HUDEP-2 (cell line): Measurements from ENCODE around the gene BTBD6.

Experiments
- DNase-seq, 76 experiments: peaks; one replicate each; lab custom pipeline; 2025; ENCODE audit not compliant: unreplicated experiment in 76 of 76; lab: John Stamatoyannopoulos, UW

BTBD6 gene

DNA sequence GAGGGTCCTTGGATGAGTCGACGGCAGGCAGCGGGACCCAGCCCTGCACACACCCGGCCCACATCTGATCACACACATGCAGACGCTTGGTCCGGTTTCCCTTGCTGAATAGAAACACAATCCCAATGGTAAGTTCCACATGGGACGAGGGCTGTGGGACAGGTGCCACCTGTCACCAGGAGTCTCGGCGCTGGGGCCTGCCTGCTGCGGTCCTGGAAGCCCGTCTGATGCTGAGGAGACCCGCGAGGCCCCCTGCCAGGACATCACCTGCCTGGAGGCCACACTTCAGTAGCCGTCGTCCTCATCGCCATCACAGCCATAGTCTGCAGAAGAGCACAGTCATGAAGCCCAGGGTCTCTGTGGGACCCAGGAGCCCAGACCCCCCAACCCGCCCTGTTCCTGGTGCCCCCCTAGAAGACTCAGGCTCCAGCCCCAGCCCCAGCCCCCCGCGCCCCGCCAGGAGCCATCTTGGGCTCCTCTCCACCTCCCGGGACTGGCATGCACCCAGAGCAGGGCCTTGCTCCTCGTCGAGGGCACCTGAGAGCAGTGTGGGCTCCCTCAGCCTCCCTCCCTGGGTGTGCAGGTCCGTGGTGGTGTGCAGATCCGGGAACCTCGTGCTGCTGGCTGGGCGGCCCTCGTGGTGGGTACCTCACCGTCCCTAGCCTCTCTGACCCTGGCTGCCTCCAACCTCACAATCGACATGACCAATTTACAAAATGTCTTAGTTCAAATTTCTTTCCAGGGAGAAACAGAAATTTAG lies 37.9 kb upstream of the BTBD6 start:
- no peak for DNase-seq

DNA sequence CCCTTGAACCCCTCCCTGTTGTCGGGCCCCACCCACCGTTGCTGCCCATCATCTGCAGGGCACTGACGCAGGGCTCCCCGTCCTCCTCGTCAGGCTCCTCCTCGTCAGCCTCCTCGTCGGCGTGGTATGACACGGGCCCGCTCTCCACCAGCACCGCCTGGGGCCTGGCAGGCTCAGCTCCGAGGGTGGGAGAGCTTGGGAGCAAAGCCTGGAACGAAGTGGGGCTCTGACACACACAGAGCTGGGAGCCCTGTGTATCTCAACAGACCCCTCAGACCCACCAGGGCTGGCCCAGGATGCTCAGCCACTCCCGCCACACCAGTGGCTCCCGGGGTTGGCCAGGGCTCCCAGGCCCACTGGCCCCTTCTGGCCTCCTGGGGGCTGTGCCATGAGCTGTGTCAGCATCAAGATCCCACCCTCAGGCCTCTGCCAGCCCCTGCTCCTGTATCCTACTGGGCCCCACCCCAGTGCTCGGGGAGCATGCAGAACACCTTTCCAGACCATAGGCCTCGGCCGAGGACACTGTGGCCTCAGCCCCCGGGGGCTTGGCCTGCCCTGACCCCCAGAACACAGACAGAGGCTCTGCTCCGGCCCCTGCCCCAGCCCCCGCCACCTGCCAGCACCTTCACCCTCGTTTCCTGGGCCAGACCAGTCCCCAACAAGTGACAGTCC lies 37.1 kb upstream of the BTBD6 start:
- DNase-seq = no peak

- no peak for DNase-seq
Measured at GRCh38 chr14:105211758-105212089, 36.6 kb upstream of the BTBD6 start.

DNA sequence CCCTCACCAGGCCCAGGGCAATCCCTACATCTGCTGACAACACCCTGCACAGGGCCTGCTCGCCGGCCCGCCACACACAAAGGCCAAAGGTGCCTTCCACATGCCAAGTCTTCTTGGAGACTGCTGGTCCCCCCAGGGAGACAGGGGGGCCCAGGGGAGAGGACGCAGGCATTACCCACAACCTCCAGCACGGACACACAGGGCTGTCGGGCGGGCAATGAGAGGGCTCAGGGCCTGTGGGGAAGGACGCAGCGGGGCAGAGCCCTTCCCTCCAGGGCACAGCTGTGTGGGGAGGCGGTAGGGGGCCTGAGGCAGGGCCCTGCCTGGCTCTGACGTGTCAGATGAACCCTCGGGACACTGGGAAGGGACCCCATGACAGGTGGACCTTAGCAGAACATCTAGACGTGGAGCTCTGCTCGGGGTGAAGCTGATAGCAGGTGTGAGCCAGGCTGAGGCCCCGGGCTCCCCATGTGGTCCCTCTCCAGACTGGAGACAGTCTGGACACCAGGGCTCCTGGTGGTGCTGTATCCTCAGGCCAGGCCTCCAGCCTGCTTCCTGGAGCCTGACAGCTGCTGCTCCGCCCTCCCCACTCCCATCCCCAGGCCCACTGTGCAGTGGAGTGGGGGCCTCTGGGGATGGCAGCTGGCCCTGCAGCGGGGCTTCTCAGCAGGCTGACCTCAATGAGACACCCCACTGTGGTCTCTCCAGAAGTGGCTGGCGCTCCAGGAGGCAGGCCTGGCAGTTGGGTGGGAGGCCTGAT lies 35.6 kb upstream of the BTBD6 start:
- no peak for DNase-seq

GRCh38 chr14:105213361-105213760 lies 35.0 kb upstream of the BTBD6 start:
- DNase-seq = no peak

GRCh38 chr14:105214324-105214915 lies 33.9 kb upstream of the BTBD6 start:
- no peak for DNase-seq

DNA sequence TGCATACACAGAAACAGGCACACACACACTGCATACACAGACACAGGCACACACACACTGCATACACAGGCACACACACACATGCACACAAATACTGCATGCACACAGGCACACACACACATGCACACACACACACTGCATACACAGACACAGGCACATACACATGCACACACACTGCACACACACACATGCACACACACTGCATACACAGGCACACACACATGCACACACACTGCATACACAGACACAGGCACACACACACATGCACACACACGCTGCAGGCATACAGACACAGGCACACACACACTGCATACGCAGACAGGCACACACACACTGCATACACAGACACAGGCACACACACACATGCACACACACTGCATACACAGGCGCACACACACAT lies 32.7 kb upstream of the BTBD6 start:
- DNase-seq = no peak

DNA sequence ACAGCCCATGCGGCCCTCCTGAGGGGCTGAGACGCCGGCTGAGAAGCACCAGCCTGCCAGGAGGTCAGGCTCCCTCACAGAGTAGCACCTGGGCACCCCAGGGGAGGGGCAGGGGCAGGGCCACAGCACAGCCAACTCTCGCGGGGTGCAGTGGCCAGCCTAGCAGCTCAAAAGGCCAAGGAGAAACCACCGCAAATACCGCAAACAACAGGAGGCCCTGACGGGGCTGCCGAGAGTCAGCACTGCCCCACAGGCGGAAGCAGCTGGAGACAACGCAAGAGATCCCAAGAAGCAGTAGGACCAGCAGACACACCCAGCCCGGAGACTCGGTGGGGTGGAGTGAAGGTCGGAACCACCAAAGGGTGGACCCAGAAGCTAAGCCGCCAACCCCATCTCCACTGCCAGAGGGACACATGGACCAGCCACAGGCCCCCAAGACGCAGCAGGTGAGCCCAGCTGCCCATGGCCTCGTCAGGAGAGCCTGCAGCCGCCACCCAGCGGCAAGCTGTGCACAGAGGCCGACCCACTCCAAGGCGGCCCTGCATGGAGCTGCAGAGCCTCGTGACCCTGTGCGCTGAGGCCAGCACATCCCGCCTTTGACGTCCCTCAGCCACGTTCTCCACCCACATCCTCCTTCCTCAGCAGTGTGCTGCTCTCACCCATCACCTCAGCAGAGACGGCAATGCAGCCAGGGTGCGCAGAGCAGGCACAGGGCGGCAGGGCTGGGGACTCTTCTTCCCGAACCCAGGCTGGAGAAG lies 31.7 kb upstream of the BTBD6 start:
- DNase-seq = no peak

- DNase-seq = no peak
Measured at GRCh38 chr14:105217774-105218173, 30.6 kb upstream of the BTBD6 start.

- no peak for DNase-seq
Measured at GRCh38 chr14:105218611-105219010, 29.7 kb upstream of the BTBD6 start.

GRCh38 chr14:105219043-105219612 lies 29.2 kb upstream of the BTBD6 start:
- DNase-seq = no peak

GRCh38 chr14:105219753-105220152 lies 28.6 kb upstream of the BTBD6 start:
- no peak for DNase-seq

DNA sequence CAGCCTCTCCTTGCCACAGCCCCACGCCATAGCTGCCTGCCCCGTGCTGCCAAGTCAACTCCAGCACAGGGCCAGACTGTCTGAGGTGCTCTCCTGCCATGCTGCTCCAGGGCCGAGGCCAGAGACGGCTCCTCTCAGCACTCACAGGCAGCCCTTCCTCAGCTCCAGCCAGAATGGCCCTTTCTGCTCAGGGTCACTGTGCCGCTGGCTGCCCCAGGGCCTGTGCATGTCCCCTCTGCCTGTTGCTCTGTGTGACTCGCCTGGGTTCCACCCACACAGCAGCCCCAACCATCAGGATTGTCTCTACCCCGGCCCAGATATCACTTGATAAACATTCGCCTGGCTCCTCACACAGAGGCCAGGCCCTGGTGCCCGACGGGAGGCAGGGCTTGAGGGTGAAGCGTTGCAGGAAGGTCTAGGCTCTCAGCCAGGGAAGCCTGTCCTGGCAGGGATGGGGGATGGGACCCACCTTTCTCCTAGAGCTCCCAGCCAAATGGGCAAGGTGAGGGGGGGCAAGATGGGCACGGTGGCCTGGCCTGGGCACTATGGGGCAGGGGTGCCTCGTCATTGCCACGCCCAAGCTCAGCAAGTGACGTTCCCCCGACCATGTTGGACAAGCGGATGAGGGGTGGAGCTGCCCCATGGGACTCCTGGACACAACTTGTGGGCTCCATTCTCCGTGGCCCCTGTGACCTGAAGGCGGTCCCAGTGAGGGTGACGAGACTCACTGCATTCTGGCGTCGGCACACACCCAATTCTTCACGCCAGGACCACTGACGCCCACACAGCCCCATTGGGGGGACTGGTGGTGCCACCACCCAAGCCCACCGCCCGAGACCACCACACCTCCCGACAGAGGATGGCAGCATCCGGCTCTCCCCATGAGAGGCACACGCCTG lies 27.4 kb upstream of the BTBD6 start:
- no peak for DNase-seq

- DNase-seq = no peak
Measured at GRCh38 chr14:105221598-105222178, 26.6 kb upstream of the BTBD6 start.

DNA sequence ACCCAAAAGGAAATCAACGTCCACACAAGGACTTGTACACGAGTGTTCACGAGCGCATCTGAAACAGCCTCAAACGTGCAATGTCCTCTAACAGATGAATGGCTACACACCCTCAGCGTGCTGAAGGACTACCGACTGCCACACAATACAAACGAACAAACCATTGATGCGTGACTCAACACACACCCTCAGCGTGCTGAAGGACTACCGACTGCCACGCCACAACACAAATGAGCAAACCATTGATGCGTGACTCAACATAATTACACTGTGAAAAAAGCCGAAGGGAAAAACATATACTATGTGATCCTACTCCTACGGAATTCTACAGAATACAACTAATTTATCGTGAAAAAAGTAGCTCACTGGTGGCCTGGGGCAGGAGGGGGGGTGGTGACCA lies 25.1 kb upstream of the BTBD6 start:
- DNase-seq = no peak

DNA sequence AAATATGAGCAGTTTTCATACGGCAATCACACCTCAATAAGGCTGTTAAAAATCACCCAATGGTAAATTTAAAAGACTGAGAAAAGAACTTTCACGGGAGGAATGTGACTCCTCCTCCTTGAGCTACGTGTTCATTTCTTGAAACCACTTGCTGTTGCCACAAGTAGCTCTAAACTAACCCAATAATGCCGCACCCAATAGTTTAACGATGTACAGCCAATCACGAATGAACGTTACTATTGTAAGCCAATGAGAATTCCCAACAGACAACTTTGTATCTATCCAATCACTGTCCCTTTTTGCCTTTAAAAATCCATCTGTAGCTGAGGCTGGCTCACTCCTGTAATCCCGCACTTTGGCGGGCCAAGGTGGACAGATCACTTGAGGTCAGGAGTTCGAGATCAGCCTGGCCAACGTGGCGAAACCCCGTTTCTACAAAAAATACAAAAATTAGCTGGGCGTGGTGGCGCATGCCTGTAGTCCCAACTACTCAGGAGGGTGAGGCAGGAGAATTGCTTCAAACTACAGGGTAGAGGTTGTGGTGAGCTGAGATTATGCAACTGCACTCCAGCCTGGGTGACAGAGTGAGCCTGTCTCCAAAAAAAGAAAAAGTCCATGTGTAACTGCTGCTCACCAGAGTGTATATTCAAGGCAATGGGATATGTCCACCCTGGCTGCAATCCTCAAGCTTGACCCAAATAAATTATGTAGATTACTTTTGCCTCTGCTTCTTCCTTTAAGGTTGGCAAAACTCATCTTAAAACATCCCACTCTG lies 24.4 kb upstream of the BTBD6 start:
- no peak for DNase-seq

DNA sequence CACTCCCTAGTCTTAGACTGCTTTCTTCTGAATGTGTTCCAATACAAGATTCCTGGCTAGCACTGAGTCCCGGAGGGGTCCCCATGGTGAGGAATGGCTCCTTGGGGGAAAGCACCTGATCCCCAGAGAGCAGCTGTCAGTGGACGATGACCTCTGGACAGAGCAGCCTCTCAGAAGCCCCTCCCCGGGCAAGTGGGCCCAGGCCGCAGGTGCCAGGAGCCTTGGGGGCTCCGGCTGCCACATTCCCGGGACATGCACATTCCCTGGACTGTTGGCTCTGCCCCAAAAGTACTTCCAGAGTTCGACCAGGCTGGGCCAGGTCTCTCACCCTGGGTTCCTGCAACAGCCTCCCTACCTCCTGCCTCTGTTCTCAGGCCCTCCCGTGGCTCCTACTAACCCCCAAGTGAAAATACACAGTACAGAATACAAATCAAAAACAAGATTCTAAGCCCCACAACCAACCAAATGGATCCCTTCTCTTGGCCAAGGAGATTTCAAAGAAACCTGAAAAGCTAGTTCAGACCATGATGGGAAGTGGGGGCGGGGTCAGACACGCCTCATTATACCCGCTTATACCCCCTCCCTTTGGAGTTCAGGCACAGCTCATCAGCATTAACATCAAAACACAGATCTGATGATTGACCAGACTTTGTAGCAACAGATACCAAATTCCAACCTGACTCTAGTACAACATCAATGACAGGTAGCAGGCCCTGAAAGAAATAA lies 23.3 kb upstream of the BTBD6 start:
- no peak for DNase-seq

- no peak for DNase-seq
Measured at GRCh38 chr14:105226198-105226597, 22.1 kb upstream of the BTBD6 start.
